ENCODE measurements around the gene AGAP1. TPM values are rescaled to one million over a fixed set of nuclear protein-coding genes. Genes with fewer than 3 reads are reported as not detected.

The AGAP1 gene
- total RNA-seq, 6 experiments from 2014 or later = 8.1 to 11.2 (median 9.8) TPM

GRCh38 chr2:235619544-235619943, 125.7 kb downstream of the AGAP1 start:
- TF ChIP-seq POLR2A (IDR thresholded peaks at IDR 0.05) (no peak), CTCF (IDR thresholded peaks at IDR 0.05) (no peak)
- Histone ChIP-seq H3K27me3 (no peaks in the 10 kb centered on the region), H3K9me3 (no peaks in the 10 kb centered on the region), H3K4me3 (no peak overlapping the region), H3K4me1 (peaks cover 0 to 5% (median 0%) of the 10 kb centered on the region in 4 donors), H3K36me3 (no peaks in the 10 kb centered on the region), H3K27ac (no peak overlapping the region)
- no CpG with 5 or more reads among the region's 6 CpGs for WGBS (ENCODE audit: insufficient coverage, low coverage, low lambda C conversion rate, missing lambda C conversion rate)
- intact Hi-C loops (cut with DNase I) = no loop called here
- ATAC-seq (peak in 1 of 4 donors; percentile 12), DNase-seq (no peak)

- Histone ChIP-seq H3K36me3 (no peaks in the 10 kb centered on the region), H3K4me1 (no peaks in the 10 kb centered on the region), H3K27ac (no peak overlapping the region), H3K27me3 (no peaks in the 10 kb centered on the region), H3K4me3 (no peak overlapping the region), H3K9me3 (no peaks in the 10 kb centered on the region)
- TF ChIP-seq CTCF (IDR thresholded peaks at IDR 0.05) (no peak), POLR2A (IDR thresholded peaks at IDR 0.05) (no peak)
- no CpG with 5 or more reads among the region's 7 CpGs for WGBS (ENCODE audit: insufficient coverage, low coverage, low lambda C conversion rate, missing lambda C conversion rate)
- no peak for ATAC-seq
- intact Hi-C loops (cut with DNase I) = no loop called here
- DNase-seq = no peak
Observed at GRCh38 chr2:235621736-235622135, 127.9 kb downstream of the AGAP1 start.

- no peak for ATAC-seq
- TF ChIP-seq POLR2A (IDR thresholded peaks at IDR 0.05) = no peak
- H3K9me3 ChIP-seq = no peaks in the 10 kb centered on the region
- H3K27ac ChIP-seq = no peak overlapping the region
- no peak overlapping the region for H3K4me3 ChIP-seq
- no peaks in the 10 kb centered on the region for H3K36me3 ChIP-seq
- no peaks in the 10 kb centered on the region for H3K4me1 ChIP-seq
- 80% methylated on average over 9 of the region's 9 CpGs for WGBS (ENCODE audit: insufficient coverage, low coverage, low lambda C conversion rate, missing lambda C conversion rate)
- no peak for DNase-seq
- no peaks in the 10 kb centered on the region for H3K27me3 ChIP-seq
- intact Hi-C loops (cut with DNase I) = no loop called here
Observed at GRCh38 chr2:235623111-235623510, 129.3 kb downstream of the AGAP1 start.

GRCh38 chr2:235623752-235624151, 129.9 kb downstream of the AGAP1 start:
- Histone ChIP-seq H3K27me3 (no peaks in the 10 kb centered on the region), H3K4me1 (no peaks in the 10 kb centered on the region), H3K27ac (no peak overlapping the region), H3K4me3 (no peak overlapping the region), H3K36me3 (no peaks in the 10 kb centered on the region), H3K9me3 (no peaks in the 10 kb centered on the region)
- ATAC-seq (no peak), DNase-seq (no peak)
- WGBS (ENCODE audit: insufficient coverage, low coverage, low lambda C conversion rate, missing lambda C conversion rate) = 71% methylated on average over 1 of the region's 2 CpGs
- intact Hi-C loops (cut with DNase I) = no loop called here
- TF ChIP-seq POLR2A (IDR thresholded peaks at IDR 0.05) (no peak), CTCF (IDR thresholded peaks at IDR 0.05) (no peak)

GRCh38 chr2:235626658-235627057, 132.8 kb downstream of the AGAP1 start:
- DNase-seq = no peak
- Histone ChIP-seq H3K9me3 (no peaks in the 10 kb centered on the region), H3K4me1 (no peaks in the 10 kb centered on the region), H3K27me3 (no peaks in the 10 kb centered on the region), H3K27ac (no peak overlapping the region), H3K36me3 (no peaks in the 10 kb centered on the region), H3K4me3 (no peak overlapping the region)
- TF ChIP-seq POLR2A (IDR thresholded peaks at IDR 0.05) (no peak), CTCF (IDR thresholded peaks at IDR 0.05) (no peak)
- intact Hi-C loops (cut with DNase I) = no loop called here
- WGBS (ENCODE audit: insufficient coverage, low coverage, low lambda C conversion rate, missing lambda C conversion rate) = 92% methylated on average over 5 of the region's 5 CpGs
- ATAC-seq = no peak

Data from right lobe of liver (tissue), 6 donors.